Neural progenitor cell (in vitro differentiated cells): ENCODE data around the gene CCNC. TPM values are rescaled to one million over a fixed set of nuclear protein-coding genes. Genes with fewer than 3 reads are reported as not detected.

Experiments
- DNase-seq: peaks from one replicate; pipeline ENCODE4 v3.0.0-alpha.2; 2016; ENCODE audit warnings: low spot score
- H2AFZ ChIP-seq: fragments of 200-600 bp; sonication (generic); replicated peaks from 2 replicates; pipeline ENCODE4 v1.6.1; 2016; ENCODE audit warnings: antibody characterized with exemption
- H3F3A ChIP-seq: fragments of 200-600 bp; sonication (generic); 2 replicates; pipeline ENCODE4 v1.6.1; 2016; ENCODE audit warnings: antibody characterized with exemption, low read depth
- H3K27ac ChIP-seq: fragments of 200-600 bp; sonication (generic); 2 replicates; pipeline ENCODE4 v1.5.1; 2016; ENCODE audit warnings: mild to moderate bottlenecking
- H3K27me3 ChIP-seq: fragments of 200-600 bp; sonication (generic); 2 replicates; pipeline ENCODE4 v1.6.1; 2016; ENCODE audit warnings: mild to moderate bottlenecking, moderate library complexity
- H3K36me3 ChIP-seq: fragments of 200-600 bp; sonication (generic); 2 replicates; pipeline ENCODE4 v1.5.1; 2016
- H3K4me1 ChIP-seq: fragments of 200-600 bp; sonication (generic); 2 replicates; pipeline ENCODE4 v1.6.1; 2016; ENCODE audit warnings: mixed run types
- H3K4me2 ChIP-seq: fragments of 200-600 bp; sonication (generic); 2 replicates; pipeline ENCODE4 v1.6.1; 2016
- H3K4me3 ChIP-seq: fragments of 200-600 bp; sonication (generic); 2 replicates; pipeline ENCODE4 v1.5.1; 2016
- H3K79me2 ChIP-seq: fragments of 200-600 bp; sonication (generic); 2 replicates; pipeline ENCODE4 v1.6.1; 2016; ENCODE audit warnings: low read depth
- H3K9ac ChIP-seq: fragments of 200-600 bp; sonication (generic); 2 replicates; pipeline ENCODE4 v1.6.1; 2016
- H3K9me3 ChIP-seq: fragments of 200-600 bp; sonication (generic); 2 replicates; pipeline ENCODE4 v1.5.1; 2016; ENCODE audit warnings: low read depth
- H4K20me1 ChIP-seq: fragments of 200-600 bp; sonication (generic); 2 replicates; pipeline ENCODE4 v1.6.1; 2016; ENCODE audit warnings: low read depth
- H3K27ac Mint-ChIP-seq: 3 replicates; pipeline ENCODE4 v1.8.0; 2021; ENCODE audit warnings: mixed read lengths
- H3K27me3 Mint-ChIP-seq: 2 replicates; pipeline ENCODE4 v1.8.0; 2022; ENCODE audit warnings: low read depth, mild to moderate bottlenecking, inconsistent platforms, moderate library complexity, mixed read lengths; ENCODE audit not compliant: insufficient read depth
- H3K36me3 Mint-ChIP-seq: 3 replicates; pipeline ENCODE4 v1.8.0; 2021; ENCODE audit warnings: mixed read lengths
- H3K4me1 Mint-ChIP-seq: 3 replicates; pipeline ENCODE4 v1.8.0; 2021; ENCODE audit warnings: mixed read lengths
- H3K4me3 Mint-ChIP-seq: 3 replicates; pipeline ENCODE4 v1.8.0; 2021; ENCODE audit warnings: mild to moderate bottlenecking, moderate library complexity, mixed read lengths
- H3K9me3 Mint-ChIP-seq: 3 replicates; pipeline ENCODE4 v1.8.0; 2020; ENCODE audit warnings: mixed read lengths
- EZH2 ChIP-seq: fragments of 200-600 bp; sonication (generic); IDR thresholded peaks from 2 replicates; pipeline ENCODE4 v1.6.1; 2017; ENCODE audit warnings: antibody characterized with exemption, mild to moderate bottlenecking, moderate library complexity
- EZH2phosphoT487 ChIP-seq: fragments of 200-600 bp; sonication (generic); IDR thresholded peaks from 2 replicates; pipeline ENCODE4 v1.6.1; 2017; ENCODE audit warnings: antibody characterized with exemption
- total RNA-seq: library from RNA; depleted of rRNA; stranded (reverse); fragments of >200 nt; gene quantifications from 2 replicates; pipeline ENCODE4 v1.2.3, GENCODE V29; 2015; ENCODE audit warnings: low replicate concordance
- TF ChIP-seq, protein P1 (sequence below): fragments of 200-600 bp; sonication (generic); IDR thresholded peaks from 2 replicates; pipeline ENCODE4 v1.5.1; 2017; ENCODE audit warnings: antibody characterized with exemption, mild to moderate bottlenecking

Gene CCNC
- total RNA-seq, 1 donor from 2014 or later = 157 TPM

DNA sequence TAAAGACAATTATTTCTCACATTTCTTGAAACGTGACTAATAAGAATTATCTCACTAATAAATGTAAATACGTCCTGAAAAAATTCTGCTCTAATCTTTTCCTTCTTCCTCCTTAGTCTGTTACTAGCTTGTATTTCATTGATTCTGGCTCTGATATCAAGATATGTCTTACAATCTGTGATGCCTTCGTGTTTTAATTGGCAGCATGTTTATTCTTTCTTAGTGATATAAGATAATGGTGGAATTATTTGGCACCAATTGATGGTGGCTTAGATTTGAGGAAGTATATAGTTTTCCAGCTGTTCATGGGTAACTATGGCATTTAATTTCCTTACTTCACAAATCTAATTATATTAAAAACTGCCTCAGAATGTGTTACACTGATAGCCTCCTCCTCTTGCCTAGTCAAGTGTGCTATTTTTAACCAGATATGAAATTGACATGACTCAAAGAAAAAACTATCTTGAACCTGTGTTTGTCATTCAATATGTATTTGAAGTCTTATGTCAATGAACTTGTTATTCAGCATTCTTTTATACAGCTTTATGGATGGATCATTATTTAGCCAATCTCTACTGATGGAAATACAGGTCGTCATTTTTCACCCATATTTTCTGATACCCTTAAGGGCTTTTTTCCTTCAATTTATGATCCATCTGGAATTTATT is 5.3 kb downstream of the CCNC start:
- Histone ChIP-seq H3K36me3 (no peaks in the 10 kb centered on the region), H3K79me2 (peaks cover 98% of the 10 kb centered on the region), H3K4me1 (peaks cover 19% of the 10 kb centered on the region), H3K27ac (no peak overlapping the region), H3K9me3 (no peaks in the 10 kb centered on the region), H3K27me3 (no peaks in the 10 kb centered on the region), H3K4me2 (no peak overlapping the region), H2AFZ (no peak overlapping the region), H4K20me1 (peaks cover 56% of the 10 kb centered on the region), H3F3A (peaks cover 11% of the 10 kb centered on the region), H3K9ac (no peak overlapping the region), H3K4me3 (no peak overlapping the region)
- peaks cover 8% of the 10 kb centered on the region for H3K36me3 Mint-ChIP-seq
- TF ChIP-seq EZH2 (no peak), EZH2phosphoT487 (no peak)
- TF ChIP-seq, protein P1, sequence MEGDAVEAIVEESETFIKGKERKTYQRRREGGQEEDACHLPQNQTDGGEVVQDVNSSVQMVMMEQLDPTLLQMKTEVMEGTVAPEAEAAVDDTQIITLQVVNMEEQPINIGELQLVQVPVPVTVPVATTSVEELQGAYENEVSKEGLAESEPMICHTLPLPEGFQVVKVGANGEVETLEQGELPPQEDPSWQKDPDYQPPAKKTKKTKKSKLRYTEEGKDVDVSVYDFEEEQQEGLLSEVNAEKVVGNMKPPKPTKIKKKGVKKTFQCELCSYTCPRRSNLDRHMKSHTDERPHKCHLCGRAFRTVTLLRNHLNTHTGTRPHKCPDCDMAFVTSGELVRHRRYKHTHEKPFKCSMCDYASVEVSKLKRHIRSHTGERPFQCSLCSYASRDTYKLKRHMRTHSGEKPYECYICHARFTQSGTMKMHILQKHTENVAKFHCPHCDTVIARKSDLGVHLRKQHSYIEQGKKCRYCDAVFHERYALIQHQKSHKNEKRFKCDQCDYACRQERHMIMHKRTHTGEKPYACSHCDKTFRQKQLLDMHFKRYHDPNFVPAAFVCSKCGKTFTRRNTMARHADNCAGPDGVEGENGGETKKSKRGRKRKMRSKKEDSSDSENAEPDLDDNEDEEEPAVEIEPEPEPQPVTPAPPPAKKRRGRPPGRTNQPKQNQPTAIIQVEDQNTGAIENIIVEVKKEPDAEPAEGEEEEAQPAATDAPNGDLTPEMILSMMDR = no peak
- H3K4me3 Mint-ChIP-seq = no peak overlapping the region
- no peak overlapping the region for H3K27ac Mint-ChIP-seq
- no peak for DNase-seq
- H3K9me3 Mint-ChIP-seq = no peaks in the 10 kb centered on the region
- peaks cover under 1% of the 10 kb centered on the region for H3K27me3 Mint-ChIP-seq
- peaks cover 13% of the 10 kb centered on the region for H3K4me1 Mint-ChIP-seq

DNA sequence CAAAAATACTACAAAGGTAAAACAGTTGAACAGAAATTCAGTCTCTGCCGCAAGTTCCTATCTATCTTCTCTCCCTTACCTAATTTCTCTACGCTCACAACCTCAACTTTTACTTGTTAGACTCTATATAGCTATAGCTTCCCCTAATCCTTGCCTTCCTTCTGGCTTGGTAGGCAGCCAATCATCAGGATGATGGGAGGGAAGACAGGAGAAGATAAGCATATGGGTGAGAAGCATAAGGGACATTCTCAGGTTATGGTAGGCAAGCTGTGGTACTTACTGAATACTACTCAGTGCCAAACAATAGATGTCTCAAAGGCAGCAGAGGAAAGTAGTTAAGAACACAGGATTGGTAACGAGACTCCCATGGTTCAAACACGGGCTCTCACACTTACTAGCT is 7.8 kb downstream of the CCNC start:
- no peaks in the 10 kb centered on the region for H3K27me3 Mint-ChIP-seq
- no peaks in the 10 kb centered on the region for H3K27me3 ChIP-seq
- no peak overlapping the region for H3K4me2 ChIP-seq
- H3K27ac ChIP-seq = no peak overlapping the region
- TF ChIP-seq EZH2 (no peak), EZH2phosphoT487 (no peak)
- TF ChIP-seq, protein P1 = no peak
- H3F3A ChIP-seq = peaks cover 5% of the 10 kb centered on the region
- no peaks in the 10 kb centered on the region for H3K4me1 Mint-ChIP-seq
- H3K27ac Mint-ChIP-seq = no peak overlapping the region
- H3K79me2 ChIP-seq = peaks cover 73% of the 10 kb centered on the region
- no peak overlapping the region for H3K9ac ChIP-seq
- no peaks in the 10 kb centered on the region for H3K9me3 Mint-ChIP-seq
- H3K9me3 ChIP-seq = no peaks in the 10 kb centered on the region
- H3K4me1 ChIP-seq = peaks cover under 1% of the 10 kb centered on the region
- no peak overlapping the region for H2AFZ ChIP-seq
- H3K36me3 ChIP-seq = peaks cover 8% of the 10 kb centered on the region
- H3K4me3 Mint-ChIP-seq = no peak overlapping the region
- DNase-seq = no peak
- peaks cover 33% of the 10 kb centered on the region for H4K20me1 ChIP-seq
- H3K36me3 Mint-ChIP-seq = peaks cover 23% of the 10 kb centered on the region
- no peak overlapping the region for H3K4me3 ChIP-seq

DNA sequence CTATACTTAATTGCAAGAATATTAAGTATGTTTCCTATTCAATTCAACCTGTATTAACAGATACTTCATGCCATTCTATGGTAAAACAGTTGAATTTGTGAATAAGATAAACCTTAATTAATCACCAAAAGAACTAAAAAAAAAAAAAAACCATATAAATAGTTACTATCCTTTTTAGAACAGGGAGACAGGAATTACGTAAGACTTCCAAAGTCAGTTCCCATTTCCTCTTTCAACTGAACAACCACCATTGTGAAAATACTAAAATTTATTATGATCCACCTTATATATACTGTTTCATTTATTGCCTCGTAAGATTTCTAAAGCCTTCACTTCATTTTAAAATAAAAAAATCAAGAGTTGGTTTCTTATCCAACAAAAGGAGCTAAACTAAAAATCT is 9.4 kb downstream of the CCNC start:
- peaks cover 33% of the 10 kb centered on the region for H4K20me1 ChIP-seq
- H3F3A ChIP-seq = peaks cover 5% of the 10 kb centered on the region
- no peak overlapping the region for H3K27ac ChIP-seq
- H2AFZ ChIP-seq = no peak overlapping the region
- no peaks in the 10 kb centered on the region for H3K9me3 ChIP-seq
- no peak overlapping the region for H3K4me3 ChIP-seq
- TF ChIP-seq, protein P1 = no peak
- TF ChIP-seq EZH2phosphoT487 (no peak), EZH2 (no peak)
- Mint-ChIP-seq H3K4me1 (no peaks in the 10 kb centered on the region), H3K9me3 (no peaks in the 10 kb centered on the region), H3K36me3 (peaks cover 28% of the 10 kb centered on the region), H3K27ac (no peak overlapping the region), H3K4me3 (no peak overlapping the region), H3K27me3 (no peaks in the 10 kb centered on the region)
- H3K4me1 ChIP-seq = no peaks in the 10 kb centered on the region
- H3K9ac ChIP-seq = no peak overlapping the region
- H3K27me3 ChIP-seq = no peaks in the 10 kb centered on the region
- DNase-seq = no peak
- H3K79me2 ChIP-seq = peaks cover 57% of the 10 kb centered on the region
- H3K4me2 ChIP-seq = no peak overlapping the region
- H3K36me3 ChIP-seq = peaks cover 8% of the 10 kb centered on the region
